ENCODE measurements around the gene ALDH4A1. TPM values are rescaled to one million over a fixed set of nuclear protein-coding genes. Genes with fewer than 3 reads are reported as not detected.

ALDH4A1 gene
- total and polyA plus RNA-seq, 2 of the 4 experiments (the other 2 are of a cell fraction): 8.6 to 21.1 TPM

GRCh38 chr1:18877282-18877681 is 25.1 kb downstream of the ALDH4A1 start:
- CTCF ChIA-PET: no interaction called here
- no peak overlapping the region for H2BK20ac ChIP-seq (ENCODE audit: low read depth, low read length)
- dilution Hi-C loops (cut with HindIII; ENCODE audit: low sequenced_read_pairs, unreplicated experiment): no loop called here

More at GRCh38 chr1:18877282-18877681, 25.1 kb downstream of the ALDH4A1 start:
- H4K91ac ChIP-seq (ENCODE audit: insufficient read depth, low read depth, low read length): no peak overlapping the region
- ATAC-seq (ENCODE audit: low read depth) (no peak), DNase-seq (no peak)
- H3K4me1 ChIP-seq (ENCODE audit: control insufficient read depth, insufficient read depth, low read length): no peaks in the 10 kb centered on the region
- 78% methylated on average over 26 of the region's 35 CpGs; no CpG with 5 or more reads in 1 of the 2 experiments for WGBS, 2 experiments (ENCODE audit: extremely low coverage in 2 of 2, insufficient read length in 1 of 2)
- no peak overlapping the region for H3K56ac ChIP-seq (ENCODE audit: extremely low read depth, insufficient read depth, low read length)
- H4K8ac ChIP-seq (ENCODE audit: low read depth in 2 of 2, low read length in 2 of 2): no peak overlapping the region
- no peak overlapping the region for H3K14ac ChIP-seq (replicated peaks; ENCODE audit: low read depth, low read length)
- H2AFZ ChIP-seq (replicated peaks; ENCODE audit: low read length, poor library complexity): no peak overlapping the region
- H2BK15ac ChIP-seq (ENCODE audit: low read depth, low read length): no peak overlapping the region
- no peak overlapping the region for H2BK120ac ChIP-seq (ENCODE audit: low read depth, low read length)
- no peaks in the 10 kb centered on the region for H3K27me3 ChIP-seq (ENCODE audit: control insufficient read depth, insufficient read depth, low read length)
- no peaks in the 10 kb centered on the region for H3K9me3 ChIP-seq (ENCODE audit: control insufficient read depth, insufficient read depth, low read length)
- no TSS peak for BruUV-seq (replicated peaks)
- no peak overlapping the region for H4K5ac ChIP-seq (ENCODE audit: low read depth, low read length)
- H3K18ac ChIP-seq (ENCODE audit: low read depth, low read length): no peak overlapping the region
- no peaks in the 10 kb centered on the region for H4K20me1 ChIP-seq (ENCODE audit: insufficient read depth, low read length)
- TF ChIP-seq CEBPB (IDR thresholded peaks at IDR 0.05; ENCODE audit: low read depth, low read length) (no peak), MAZ (IDR thresholded peaks at IDR 0.05; ENCODE audit: borderline replicate concordance, low read depth, low read length) (no peak), MXI1 (IDR thresholded peaks at IDR 0.05; ENCODE audit: borderline replicate concordance, low read depth, low read length) (no peak), NFE2L2 (IDR thresholded peaks at IDR 0.05; ENCODE audit: low read depth, low read length) (no peak), USF2 (IDR thresholded peaks at IDR 0.05; ENCODE audit: low read depth, low read length) (no peak), POLR2A (IDR thresholded peaks at IDR 0.05; ENCODE audit: low read depth, low read length) (no peak)
- no peaks in the 10 kb centered on the region for H3K9me1 ChIP-seq (ENCODE audit: insufficient read depth, low read length)
- POLR2A ChIA-PET (ENCODE audit: unreplicated experiment): no interaction called here
- H3K79me1 ChIP-seq (ENCODE audit: low read depth in 1 of 2, low read length in 2 of 2): no peaks in the 10 kb centered on the region
- intact Hi-C loops (cut with micrococcal nuclease) (no loop called here), in situ Hi-C loops (cut with MboI; ENCODE audit: low sequenced_read_pairs) (loop anchor here (10.0 kb wide), 1 partner anchor 282 kb away; no protein-coding TSS in a partner anchor)
- H2AK5ac ChIP-seq (ENCODE audit: low read depth, low read length): no peak overlapping the region
- H3K4me2 ChIP-seq (ENCODE audit: low read depth, low read length): no peak overlapping the region
- H3K36me3 ChIP-seq (ENCODE audit: control insufficient read depth, insufficient read depth, low read length): peaks cover 4% of the 10 kb centered on the region
- H3K23ac ChIP-seq (ENCODE audit: low read depth, low read length): no peak overlapping the region
- H3K4me3 ChIP-seq (ENCODE audit: insufficient read depth, low read depth, low read length): no peak overlapping the region
- H2AK9ac ChIP-seq (replicated peaks; ENCODE audit: low read depth, low read length, poor library complexity): no peak overlapping the region
- no peak overlapping the region for H3K4ac ChIP-seq (ENCODE audit: low read depth, low read length)
- H2BK5ac ChIP-seq (ENCODE audit: low read depth, low read length, poor library complexity, severe bottlenecking): no peak overlapping the region
- H3K9ac ChIP-seq (ENCODE audit: low read depth, low read length): no peak overlapping the region
- no peak overlapping the region for H3K27ac ChIP-seq (ENCODE audit: insufficient read depth, low read length)
